HG03097 (cell line): ENCODE measurements around the gene DHX16.

ENCODE experiments used
- ATAC-seq: cut with Tn5 transposase; IDR thresholded peaks from one replicate; pipeline ENCODE4 v1.9.1; 2021; ENCODE audit not compliant: unreplicated experiment, low FRiP score

DHX16 gene

DNA sequence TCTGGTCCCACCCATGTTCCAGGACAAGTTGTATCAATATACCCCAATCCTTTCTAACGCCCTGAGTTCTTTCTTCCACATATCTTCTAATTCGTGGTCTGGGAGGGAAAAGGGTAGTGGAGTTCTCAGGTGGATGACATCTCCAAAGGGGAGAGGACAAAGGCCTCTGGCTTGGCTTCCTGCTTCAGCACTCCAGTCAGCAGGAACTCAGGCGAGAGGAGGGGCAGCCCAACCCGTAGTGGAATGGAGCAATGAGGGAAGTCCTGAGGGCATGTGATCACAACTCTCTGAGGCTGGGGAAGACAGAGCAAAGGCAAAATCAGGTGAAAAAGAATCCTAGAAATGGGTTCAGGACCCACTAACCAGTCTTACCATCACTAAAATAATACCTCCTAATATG is 27.5 kb upstream of the DHX16 start:
- ATAC-seq = no peak

DNA sequence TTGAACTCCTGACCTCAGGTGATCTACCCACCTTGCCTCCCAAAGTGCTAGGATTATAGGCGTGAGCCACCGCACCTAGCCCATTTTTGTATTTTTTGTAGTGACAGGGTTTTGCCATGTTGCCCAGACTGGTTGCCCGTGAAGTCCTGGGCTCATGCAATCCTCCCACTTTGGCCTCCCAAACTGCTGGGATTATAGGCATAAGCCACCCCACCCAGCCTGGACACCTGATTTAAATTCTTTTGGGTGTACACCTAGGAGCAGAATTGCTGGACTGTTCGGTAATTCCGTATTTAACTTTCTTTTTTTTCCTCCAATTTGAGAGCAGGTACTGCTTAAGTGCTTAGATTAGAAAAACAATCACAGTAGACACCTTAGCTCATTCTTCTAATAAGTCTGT is 23.6 kb upstream of the DHX16 start:
- ATAC-seq = no peak

DNA sequence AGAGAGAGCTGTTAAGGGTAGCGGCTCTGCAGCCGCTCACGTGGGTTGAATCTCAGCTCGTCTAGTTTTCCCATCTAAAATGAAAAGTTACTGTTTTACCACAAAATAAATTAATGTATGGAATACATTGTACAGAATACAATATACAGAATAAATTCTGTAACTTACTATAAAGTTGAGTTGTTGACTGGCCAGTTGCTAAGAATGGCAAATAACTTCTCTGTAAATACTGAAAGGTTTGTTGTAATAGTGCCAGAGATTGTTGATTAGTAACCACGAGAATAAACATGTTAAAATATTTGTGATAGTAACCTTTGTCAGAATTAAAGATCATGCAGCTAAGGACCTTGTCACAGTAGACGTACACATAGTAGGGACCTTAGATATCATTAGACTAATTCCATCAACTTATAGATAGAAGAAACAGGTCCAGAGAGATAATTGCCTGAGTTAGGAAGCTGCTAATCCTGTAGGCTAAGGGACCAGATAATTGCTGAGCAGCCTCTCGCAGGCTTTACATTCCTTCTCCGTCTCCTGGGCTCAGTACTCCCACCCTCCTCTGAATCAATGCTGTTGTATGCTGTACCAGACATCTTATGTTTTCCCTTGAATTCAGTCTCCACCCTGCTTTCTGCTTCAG is 18.5 kb upstream of the DHX16 start:
- no peak for ATAC-seq

DNA sequence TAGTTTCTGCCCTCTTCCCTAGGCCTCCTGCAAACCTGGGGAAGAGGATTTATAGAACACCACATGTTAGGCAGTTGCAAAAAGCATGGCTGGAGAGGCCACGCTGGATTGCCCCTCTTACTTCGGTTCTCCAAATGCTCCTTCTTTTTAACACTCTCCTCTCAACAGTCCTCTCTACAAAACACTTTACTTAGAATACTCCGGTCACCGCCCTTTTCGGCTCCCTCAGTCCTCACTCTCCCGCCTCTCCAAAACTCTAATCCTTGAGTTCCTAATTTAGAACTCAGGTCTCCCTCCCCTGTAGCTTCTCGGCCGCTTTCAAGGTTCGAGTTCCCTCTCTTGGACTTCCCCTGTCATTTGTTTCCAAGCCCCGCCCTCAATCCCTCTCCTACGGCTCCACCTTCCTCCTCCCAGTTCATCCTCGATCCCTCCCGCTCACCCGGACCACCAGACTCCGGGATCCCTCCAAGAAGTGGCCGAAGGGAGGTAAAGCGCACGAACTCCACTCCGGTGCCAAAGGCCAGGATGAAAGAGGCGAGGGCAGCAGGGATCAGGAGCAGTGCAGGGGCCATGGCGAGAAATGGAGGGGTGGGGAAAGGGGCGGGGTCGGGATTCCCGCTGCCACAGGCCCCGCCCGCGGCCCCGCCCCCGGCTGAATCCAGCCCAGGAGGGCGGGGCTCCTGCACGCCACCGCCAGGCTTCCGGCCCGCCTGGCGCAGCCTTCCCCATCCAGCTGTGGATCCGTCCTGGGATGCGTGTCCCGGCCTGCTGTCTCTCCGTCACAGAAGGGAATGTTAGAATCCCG is 17.8 kb upstream of the DHX16 start, which contains the start of gene NRM:
Gene NRM, minus strand, starts transcription at position 582 of the 805 bp plus-strand sequence. Its CDS starts 10 bp downstream, at position 572.
- ATAC-seq = no peak

DNA sequence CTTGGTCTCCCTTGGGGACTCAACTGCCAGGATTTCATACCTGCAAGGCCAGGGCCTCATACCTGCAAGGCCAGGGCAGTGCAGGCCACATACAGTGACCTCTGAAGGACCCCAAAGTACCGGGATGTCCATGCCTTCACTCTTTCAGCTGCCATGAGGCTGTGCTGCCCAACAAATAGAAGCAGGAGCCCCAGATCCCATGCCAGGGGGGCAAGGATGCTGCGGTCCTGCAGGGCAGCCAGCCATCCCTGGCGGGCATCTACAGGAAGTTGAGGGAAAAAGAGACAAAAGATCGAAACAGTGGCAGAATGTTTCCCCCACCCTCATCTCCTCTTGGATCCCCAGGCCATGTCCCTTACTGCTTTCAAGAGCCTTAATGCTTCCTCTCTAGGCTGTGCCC is 17.2 kb upstream of the DHX16 start:
- ATAC-seq = no peak

DNA sequence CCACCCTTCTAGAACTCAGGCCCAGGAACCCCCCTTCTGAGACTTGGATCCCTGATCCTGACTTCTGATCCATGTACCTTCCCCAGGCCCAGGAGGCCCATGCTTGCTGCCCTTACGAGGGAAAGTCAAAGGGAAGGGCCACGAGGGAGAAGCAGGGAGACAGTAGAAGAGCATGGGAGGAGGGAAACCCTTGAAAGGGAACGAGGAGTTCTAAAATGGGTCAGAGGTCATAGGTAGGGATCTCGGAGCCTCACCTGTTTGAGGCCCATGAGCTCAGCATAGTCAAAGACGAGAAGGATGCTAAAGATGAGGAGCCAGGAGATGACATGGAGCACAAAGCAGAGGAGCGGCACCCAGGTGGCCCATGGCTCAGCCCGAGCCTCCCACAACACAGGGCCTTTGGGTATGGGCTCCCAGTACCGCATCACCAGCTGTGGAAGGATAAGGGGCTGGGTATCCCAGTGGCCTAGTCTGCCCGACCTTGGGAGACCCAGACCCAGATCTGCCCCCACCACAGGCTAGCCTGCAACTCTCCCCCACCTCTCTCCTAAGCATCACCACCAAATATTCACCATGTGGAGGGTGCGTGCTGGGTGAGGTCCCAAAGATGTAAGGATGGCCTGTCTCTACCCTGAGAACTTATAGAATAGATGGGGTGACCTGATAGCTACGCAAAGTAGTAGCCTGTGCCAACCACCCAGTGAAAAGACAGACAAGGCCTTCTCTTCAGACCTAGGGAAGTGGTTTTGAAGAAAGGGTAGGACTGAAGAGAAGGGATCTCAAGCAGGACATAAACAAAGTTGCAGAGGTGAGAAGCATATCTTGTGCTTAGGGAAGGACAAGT is 16.4 kb upstream of the DHX16 start:
- no peak for ATAC-seq

DNA sequence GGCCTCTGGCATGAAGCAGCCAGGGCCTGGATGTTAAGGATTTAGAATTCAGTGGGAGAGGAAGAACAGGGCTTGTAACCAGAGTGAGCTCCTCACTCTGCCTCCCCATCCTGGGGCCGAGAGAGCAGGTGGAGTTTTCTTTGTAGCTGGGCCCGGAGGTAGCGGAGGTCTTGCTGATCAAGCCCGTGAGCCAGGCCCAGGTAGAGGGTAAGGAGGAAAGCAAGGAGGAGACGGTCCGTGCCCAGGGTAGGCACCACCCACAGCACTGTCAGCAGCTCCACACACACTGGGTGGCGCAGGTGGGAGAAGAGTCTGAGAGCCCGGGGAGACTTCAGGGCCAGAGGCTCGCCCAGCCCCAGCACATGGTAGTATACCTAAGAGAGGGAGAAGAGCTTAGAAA is 15.8 kb upstream of the DHX16 start:
- no peak for ATAC-seq

DNA sequence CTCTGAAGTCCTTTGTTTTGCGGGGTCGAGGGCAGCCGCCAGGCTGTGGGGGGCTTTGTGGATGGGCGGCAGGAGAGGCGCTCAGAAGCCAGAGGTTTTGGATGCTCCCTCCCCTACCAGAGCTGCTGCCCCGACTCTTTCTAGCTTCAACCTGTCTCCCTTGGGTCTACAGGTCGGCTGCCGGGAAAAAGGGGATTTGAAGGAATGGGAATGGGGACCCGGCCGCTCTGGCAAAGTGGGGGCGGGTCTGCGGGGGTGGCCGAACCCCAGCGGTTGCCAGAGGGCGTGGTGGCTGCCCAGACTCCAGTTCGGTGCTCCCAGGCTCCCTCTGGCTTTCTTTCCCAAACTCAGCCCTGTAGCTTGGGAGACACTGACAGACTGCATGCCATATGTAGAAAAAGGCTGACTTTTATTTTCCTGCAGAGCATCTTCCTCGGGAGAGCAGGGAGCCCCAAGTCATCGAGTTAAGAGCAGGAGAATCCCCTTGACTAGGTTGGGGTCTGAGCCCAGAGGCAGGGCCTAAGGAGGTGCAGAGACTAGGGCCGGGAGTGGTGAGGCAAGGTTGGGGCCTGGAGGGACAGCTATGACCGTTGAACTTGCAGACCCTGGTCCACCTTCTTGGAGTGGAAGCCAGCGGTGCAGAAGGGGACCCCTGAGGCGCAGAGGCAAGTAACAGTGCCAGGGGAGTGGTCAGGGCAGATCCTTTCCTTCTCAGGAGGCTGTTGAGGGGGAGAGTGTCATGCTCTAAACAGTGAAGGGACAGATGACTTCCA is 15.0 kb upstream of the DHX16 start:
- no peak for ATAC-seq

DNA sequence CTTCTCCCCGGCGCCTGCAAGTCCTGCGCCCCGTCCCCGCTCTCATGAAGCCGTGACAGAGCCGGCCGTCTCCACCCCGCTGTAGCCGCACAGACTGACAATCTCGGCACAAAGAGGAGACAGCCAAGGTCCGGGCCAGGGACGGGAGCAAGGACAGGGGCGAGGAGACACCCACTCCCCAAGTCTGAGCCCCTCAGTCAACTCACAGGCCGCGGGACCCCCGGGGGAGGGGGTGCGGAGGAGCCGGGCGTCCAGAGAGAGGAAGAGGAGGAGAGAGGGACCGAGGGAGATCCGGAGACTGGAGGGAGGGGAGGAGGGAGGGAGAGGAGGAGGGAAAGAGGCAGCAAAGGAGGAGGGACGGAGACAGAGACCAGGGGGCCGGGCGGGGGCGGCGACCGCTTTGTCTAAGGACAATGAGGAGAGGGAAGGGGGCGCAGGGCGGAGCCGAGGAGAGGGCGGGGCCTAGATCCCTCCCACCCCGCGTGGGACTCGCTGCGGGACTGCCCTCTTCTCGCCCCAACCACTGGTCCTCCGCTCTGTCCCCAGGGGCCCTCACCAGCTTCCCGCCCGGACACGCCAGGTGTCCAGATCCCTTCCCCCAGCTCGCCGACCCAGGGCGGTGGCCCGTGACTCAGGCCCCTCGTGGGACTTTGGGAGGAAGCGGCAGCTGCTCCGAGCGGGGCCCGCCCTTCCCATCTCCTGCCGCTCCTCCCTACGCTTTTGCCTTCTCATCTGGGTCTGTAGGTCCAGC is 14.3 kb upstream of the DHX16 start:
- ATAC-seq = peak; percentile 49

DNA sequence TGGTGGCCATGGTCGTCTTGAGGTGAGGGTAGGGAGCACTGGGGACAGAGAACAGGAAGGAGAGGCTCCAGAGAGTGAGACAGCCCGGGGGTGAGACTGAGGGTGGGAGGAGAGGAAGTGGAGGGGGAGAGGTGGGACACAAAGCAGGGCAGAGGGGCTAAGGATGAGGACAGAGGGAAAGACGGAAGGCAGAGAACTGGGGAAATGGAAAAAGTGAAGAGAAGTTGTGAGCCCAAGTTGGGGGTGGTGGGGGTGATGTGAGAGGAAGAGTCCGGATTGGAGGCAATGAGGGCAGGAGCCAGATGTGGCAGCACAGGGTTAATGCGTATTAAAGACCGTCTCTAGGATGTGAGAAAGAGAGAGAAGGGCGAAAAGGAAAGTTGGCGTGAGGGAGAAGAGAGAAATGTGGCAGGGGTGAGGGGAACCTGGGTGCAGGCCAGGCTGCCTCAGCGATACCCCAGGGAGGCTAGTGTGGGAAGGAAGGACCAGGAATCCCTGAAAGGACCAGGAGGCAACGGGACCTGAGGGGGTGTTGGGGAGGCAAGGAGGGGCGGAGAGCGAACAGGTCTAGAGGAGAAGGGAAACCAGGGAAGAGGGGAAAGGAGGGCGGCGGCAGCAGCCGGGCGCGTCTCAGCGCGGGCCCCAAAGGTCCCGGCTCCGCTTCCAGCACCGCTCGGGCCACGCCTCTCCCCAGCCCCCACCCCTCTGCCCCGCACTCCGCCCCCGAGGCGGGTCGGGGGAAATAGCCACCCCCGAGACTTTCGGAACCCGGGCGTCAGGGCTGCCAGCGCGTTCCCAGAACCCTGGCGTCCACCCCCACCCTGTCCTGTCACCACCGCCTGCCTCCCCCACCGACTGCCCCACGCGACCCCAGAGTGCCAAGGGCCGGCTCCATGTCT is 13.5 kb upstream of the DHX16 start, which contains the start of gene PPP1R18:
Gene PPP1R18, minus strand, starts transcription at position 637 of the 899 bp plus-strand sequence. Its CDS starts 627 bp downstream, at position 10.
- peak; percentile 15 for ATAC-seq

DNA sequence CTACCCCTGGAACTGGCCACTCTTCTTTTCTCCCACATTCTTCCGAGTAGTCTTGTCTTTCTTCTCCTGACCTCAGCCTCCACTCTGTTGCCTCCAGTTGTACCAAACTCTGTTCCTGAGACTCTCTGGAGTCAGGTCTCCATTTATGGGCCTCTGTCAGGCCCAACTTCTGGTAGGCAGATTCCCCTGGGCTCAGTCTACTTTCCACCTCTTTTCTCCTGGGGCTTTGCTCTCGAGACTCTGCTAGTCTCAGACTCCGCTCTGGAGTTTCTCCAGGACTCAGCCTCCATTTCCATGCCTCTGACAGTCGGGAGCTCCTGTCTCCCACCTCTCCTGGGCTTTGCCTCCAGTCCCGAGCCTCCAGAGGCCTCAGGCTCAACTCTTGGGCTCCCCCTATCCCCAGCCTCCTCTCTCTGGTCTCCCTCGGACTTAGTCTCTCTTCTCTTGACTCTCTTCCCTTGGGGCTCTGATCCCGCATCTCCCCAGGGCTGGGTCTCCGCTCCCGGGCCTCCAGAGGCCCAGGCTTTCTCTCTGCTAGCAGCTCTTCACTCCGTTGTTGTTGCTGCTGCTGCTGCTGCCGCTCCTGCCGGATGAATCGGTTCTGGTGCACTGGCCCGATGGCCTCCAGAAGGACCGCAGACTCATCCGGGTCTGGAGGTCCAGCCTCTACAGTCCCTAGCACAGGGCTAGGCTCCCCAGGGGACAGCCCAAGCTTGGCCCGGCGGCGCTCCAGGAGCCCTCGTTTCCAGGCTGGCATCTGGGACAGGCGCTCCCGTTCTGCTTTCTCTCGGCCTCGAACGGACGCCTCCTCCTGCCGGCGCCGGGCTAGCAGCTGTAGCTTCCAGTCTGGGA is 12.6 kb upstream of the DHX16 start:
- ATAC-seq = no peak

DNA sequence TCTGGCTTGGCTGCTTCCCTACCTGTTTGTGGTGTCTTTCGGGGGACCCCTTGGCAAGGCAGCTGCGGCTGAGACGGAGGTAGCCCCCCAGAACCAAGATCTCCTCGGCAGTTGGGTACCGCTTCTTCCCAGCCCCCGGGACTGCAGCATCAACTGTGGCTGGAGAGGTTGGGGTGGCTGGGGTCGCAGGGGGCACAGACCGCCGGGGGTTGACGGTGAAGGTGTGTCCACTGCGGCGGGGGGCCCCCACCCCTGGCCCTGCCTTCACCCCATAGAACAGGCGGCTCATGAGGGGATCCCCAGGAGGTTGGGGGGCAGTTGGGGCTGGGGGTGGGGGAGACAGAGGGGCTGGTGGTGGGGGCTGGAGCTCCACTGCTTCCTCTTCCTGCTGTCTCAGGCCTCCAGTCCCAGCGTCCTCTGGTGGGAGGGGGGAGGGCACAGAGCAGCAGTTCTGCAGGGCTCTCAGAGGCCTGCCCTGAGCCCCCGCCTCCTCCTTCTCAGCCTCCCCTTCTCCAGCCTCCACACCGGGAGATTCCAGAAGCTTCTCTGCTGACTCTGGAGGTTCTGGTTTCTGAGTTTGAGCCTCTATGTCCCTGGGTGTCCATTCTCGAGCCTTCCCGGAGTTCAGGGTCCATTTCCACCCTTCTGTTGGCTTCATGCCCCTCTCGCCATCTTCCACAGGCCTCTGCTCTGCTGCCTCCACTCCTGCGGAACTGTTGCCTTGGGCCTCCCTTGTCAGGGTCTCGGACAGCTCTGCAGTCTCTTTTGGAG is 11.8 kb upstream of the DHX16 start:
- ATAC-seq = no peak

DNA sequence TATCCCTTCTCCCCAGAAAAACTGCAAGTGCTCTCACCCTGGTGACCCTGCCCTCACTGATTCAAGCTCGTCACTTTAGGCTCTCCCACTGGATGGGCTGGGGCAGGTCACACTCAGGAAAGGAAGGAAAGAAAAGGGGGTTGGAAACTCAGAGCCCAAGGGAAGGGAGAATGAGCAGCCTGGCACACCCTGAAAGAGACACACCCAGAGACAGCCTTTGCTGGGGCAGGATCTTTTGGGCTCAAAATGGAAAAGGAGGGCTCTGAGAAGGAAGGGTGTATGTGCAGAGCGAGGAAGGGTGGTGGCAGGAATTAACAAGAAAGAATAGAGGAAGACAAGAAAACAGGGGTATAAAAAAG is 11.2 kb upstream of the DHX16 start:
- no peak for ATAC-seq

DNA sequence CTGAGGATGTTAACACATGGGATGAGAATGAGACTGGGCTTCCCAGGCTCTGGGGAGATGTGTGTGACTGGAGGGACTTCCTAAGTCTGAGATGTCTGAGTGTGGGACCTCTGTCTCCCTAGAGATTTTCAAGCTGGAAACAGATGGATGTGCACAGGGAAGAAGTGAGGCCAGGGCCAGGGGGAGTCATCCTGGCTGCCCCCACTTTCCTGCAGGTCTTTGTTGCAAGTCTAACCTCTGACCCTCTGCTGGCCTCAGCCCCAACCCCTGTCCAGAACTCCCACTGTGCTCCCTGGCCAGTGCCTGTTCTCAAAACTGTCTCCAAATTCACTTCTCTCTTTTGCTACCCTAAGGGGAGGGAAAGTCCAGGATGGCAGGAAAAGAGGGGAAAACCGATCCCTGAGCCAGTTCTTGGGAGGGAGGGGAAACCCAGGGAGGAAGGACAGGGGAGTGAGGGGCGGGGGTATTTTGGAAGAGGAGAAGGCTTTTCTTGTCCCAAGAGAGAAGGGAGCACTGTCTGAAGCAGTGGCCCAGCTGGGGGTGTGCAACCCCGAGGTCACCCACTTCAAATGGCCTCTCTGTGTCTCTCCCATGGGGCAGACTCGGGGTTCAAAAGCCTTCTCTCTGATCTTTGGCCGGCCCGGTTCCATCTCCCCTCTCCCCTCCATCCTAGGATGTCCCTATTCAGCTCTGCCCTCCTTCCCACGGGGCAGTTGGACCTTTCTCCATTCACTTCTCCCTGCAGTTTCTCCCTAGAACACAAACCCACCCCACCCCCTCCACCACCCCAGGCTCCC is 10.6 kb upstream of the DHX16 start:
- ATAC-seq = no peak

DNA sequence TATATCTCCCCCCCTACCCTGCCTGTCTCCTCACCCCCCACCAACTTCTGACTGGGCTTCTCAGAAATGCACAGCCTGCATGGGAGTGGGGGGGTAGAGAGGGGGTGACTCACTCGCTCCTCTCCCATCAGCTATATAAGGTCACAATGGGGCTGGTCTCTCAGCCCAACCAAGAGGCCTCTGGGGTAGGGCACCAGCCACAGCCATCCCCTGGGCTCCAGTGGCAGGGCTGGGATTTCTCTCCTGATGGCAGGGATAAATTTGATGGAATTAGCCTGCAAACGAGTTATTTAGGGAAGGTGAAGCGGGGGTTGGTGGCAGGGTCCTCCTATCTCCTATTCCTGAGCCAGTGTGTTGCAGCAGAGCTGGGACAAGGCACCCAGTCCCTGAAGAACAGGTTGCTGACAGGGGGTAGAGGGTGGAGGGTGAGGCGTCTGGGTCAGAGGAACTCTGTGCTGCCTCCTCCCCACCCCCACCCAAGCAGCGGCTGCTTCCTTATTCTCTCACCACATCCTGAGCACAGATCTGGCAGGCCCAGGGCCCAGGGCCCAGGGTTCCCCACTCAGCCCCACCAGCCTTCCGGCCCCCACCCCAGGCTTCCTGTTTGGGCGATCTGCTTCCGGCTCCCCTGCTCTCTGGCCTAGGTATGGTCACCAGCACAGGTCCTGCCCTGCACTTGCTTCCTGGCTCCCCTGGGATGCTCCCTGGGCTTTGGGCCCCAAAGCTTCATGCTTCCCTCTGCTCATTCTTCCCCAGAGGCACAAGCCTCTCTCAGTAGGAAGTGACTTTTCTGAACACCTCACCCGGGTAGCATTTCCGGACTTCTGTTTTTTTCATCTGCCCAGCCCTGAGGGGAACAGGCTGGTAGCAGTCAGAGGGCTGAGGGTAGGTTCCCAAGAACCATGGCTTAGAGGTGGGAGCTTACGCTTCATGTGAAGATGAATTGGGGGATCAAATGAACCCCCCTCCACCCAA is 9.6 kb upstream of the DHX16 start:
- ATAC-seq = peak; percentile 28
